HCT116 (cell line): ENCODE results near the gene FAH. TPM values are rescaled to one million over a fixed set of nuclear protein-coding genes. Genes with fewer than 3 reads are reported as not detected.

Source experiments
- ATAC-seq: fragments of 200-7000 bp; cut with Tn5 transposase; 2 replicates; pipeline ENCODE4 v1.9.1; 2020; ENCODE audit warnings: mild to moderate bottlenecking, moderate library complexity
- BruUV-seq: library from RNA; stranded (reverse); fragments of 400-500 nt; replicated peaks from 2 replicates; lab custom pipeline; 2021; lab: Mats Ljungman, UMichigan
- CTCF ChIA-PET: fragments of 300-600 bp; sonication (Branson Sonifier 250); formaldehyde crosslinking; loops from one replicate; lab custom pipeline; 2021; ENCODE audit warnings: antibody characterized with exemption; lab: Charles Lee
- POLR2A ChIA-PET: fragments of 300-600, 350-600 bp; sonication (Branson Sonifier 250); formaldehyde crosslinking; loops from one replicate; lab custom pipeline; 2021; ENCODE audit warnings: antibody characterized with exemption; lab: Charles Lee
- RAD21 ChIA-PET, 2 experiments: fragments of 300-600 bp; sonication (Branson Sonifier 250); formaldehyde crosslinking; loops; one replicate each; lab custom pipeline; 2023; ENCODE audit warnings: low total read pairs in 2 of 2; ENCODE audit not compliant: uncharacterized antibody in 2 of 2, unreplicated experiment in 2 of 2, low non-redundant PET in 1 of 2; lab: Charles Lee
- DNase-seq: peaks from one replicate; pipeline ENCODE4 v3.0.0-alpha.2; 2010; ENCODE audit warnings: low read depth, low spot score
- H2AFZ ChIP-seq: fragments of 200-600 bp; shearing (Covaris generic), sonication (generic); 2 replicates; pipeline ENCODE4 v1.6.1; 2017; ENCODE audit warnings: low read depth, mixed run types, mixed read lengths, antibody characterized with exemption, low read length; ENCODE audit not compliant: poor library complexity, severe bottlenecking
- H3K27ac ChIP-seq: 2 replicates; pipeline ENCODE4 v1.5.1; 2012; ENCODE audit warnings: low read depth, low read length
- H3K27me3 ChIP-seq: fragments of 200-600 bp; sonication (generic); 2 replicates; pipeline ENCODE4 v1.6.1; 2016; ENCODE audit warnings: mixed run types, low read length, mixed read lengths; ENCODE audit not compliant: insufficient read depth
- H3K36me3 ChIP-seq, 2 experiments: fragments of 200-500 bp in 1 of 2; fragments of 200-600 bp in 1 of 2; sonication (Bioruptor generic) in 1 of 2; sonication (generic) in 1 of 2; 2 replicates each; pipeline versions ENCODE4 v1.5.1 to v1.6.1; 2014 to 2016; ENCODE audit warnings: low read length in 2 of 2, inconsistent platforms in 1 of 2, mixed read lengths in 1 of 2, mixed run types in 1 of 2; ENCODE audit not compliant: insufficient read depth in 2 of 2, control insufficient read depth in 1 of 2
- H3K4me1 ChIP-seq, 2 experiments: fragments of 200-600 bp in 1 of 2; sonication (generic) in 1 of 2; 2 replicates each; pipeline versions ENCODE4 v1.5.1 to v1.6.1; 2012 to 2017; ENCODE audit warnings: low read length in 2 of 2, inconsistent platforms in 1 of 2, mild to moderate bottlenecking in 1 of 2, mixed read lengths in 1 of 2, mixed run types in 1 of 2, moderate library complexity in 1 of 2; ENCODE audit not compliant: insufficient read depth in 2 of 2, control insufficient read depth in 1 of 2
- H3K4me2 ChIP-seq: fragments of 200-600 bp; sonication (generic); 2 replicates; pipeline ENCODE4 v1.6.1; 2017; ENCODE audit warnings: mixed run types, low read length, mixed read lengths
- H3K4me3 ChIP-seq, 2 experiments: fragments of 200-600 bp in 1 of 2; sonication (generic) in 1 of 2; replicated peaks in 1 of 2; 2 replicates each; pipeline ENCODE4 v1.5.1; 2011 to 2016; ENCODE audit warnings: low read length in 2 of 2, control low read depth in 1 of 2, low read depth in 1 of 2, mild to moderate bottlenecking in 1 of 2, mixed read lengths in 1 of 2, mixed run types in 1 of 2
- H3K79me2 ChIP-seq: fragments of 200-600 bp; sonication (generic); 2 replicates; pipeline ENCODE4 v1.6.1; 2017; ENCODE audit warnings: mild to moderate bottlenecking, mixed run types, low read length, moderate library complexity, mixed read lengths; ENCODE audit not compliant: insufficient read depth
- H3K9ac ChIP-seq: fragments of 200-600 bp; sonication (generic); 2 replicates; pipeline ENCODE4 v1.6.1; 2016; ENCODE audit warnings: low read length, mixed read lengths
- H3K9me2 ChIP-seq: fragments of 200-600 bp; sonication (generic), shearing (Covaris generic); 2 replicates; pipeline ENCODE4 v1.6.1; 2017; ENCODE audit warnings: mixed run types, mild to moderate bottlenecking, moderate library complexity; ENCODE audit not compliant: insufficient read depth
- H3K9me3 ChIP-seq, 2 experiments: fragments of 200-500 bp in 1 of 2; fragments of 200-600 bp in 1 of 2; sonication (Bioruptor generic) in 1 of 2; sonication (generic) in 1 of 2; 2 replicates each; pipeline ENCODE4 v1.6.1; 2014 to 2017; ENCODE audit warnings: low read length in 2 of 2, mixed read lengths in 2 of 2, inconsistent platforms in 1 of 2, low read depth in 1 of 2, mild to moderate bottlenecking in 1 of 2, mixed run types in 1 of 2, moderate library complexity in 1 of 2; ENCODE audit not compliant: control insufficient read depth in 1 of 2, insufficient read depth in 1 of 2
- H4K20me1 ChIP-seq: fragments of 200-600 bp; sonication (generic), shearing (Covaris generic); 2 replicates; pipeline ENCODE4 v1.6.1; 2017; ENCODE audit warnings: mixed run types, mild to moderate bottlenecking, moderate library complexity; ENCODE audit not compliant: insufficient read depth
- CEBPB ChIP-seq: IDR thresholded peaks from 2 replicates; pipeline ENCODE4 v1.6.1; 2012; ENCODE audit warnings: low read depth
- EGR1 ChIP-seq: IDR thresholded peaks from 2 replicates; pipeline ENCODE4 v1.6.1; 2012; ENCODE audit warnings: low read depth
- FOSL1 ChIP-seq: IDR thresholded peaks from 2 replicates; pipeline ENCODE4 v1.6.1; 2012; ENCODE audit warnings: low read depth
- POLR2A ChIP-seq: IDR thresholded peaks from 2 replicates; pipeline ENCODE4 v1.7.0; 2011; ENCODE audit warnings: borderline replicate concordance; ENCODE audit not compliant: insufficient read depth, insufficient read length; ENCODE audit errors: extremely low read depth
- RAD21 ChIP-seq: IDR thresholded peaks from 2 replicates; pipeline ENCODE4 v1.6.1; 2012; ENCODE audit warnings: low read depth, mild to moderate bottlenecking
- REST ChIP-seq: IDR thresholded peaks from 2 replicates; pipeline ENCODE4 v1.6.1; 2012; ENCODE audit warnings: low read depth
- SP1 ChIP-seq: IDR thresholded peaks from 2 replicates; pipeline ENCODE4 v1.6.1; 2012; ENCODE audit warnings: low read depth
- SRF ChIP-seq: IDR thresholded peaks from 2 replicates; pipeline ENCODE4 v1.6.1; 2012; ENCODE audit warnings: low read depth
- YY1 ChIP-seq: IDR thresholded peaks from 2 replicates; pipeline ENCODE4 v1.6.1; 2011; ENCODE audit warnings: low read length, low read depth, moderate library complexity, mild to moderate bottlenecking; ENCODE audit not compliant: insufficient replicate concordance; ENCODE audit errors: extremely low read depth
- ZBTB33 ChIP-seq: IDR thresholded peaks from 2 replicates; pipeline ENCODE4 v1.6.1; 2011; ENCODE audit warnings: mild to moderate bottlenecking, low read length, moderate library complexity; ENCODE audit not compliant: insufficient replicate concordance; ENCODE audit errors: extremely low read depth
- ZFX ChIP-seq: fragments of 450-650 bp; IDR thresholded peaks from 2 replicates; pipeline ENCODE4 v1.6.1; 2017
- intact Hi-C: fragments of 100-400 bp; cut with micrococcal nuclease; formaldehyde crosslinking; loops from 2 replicates; pipeline ENCODE4 v1.10.0; 2022
- total RNA-seq: library from RNA; stranded (reverse); gene quantifications from one replicate; pipeline ENCODE4 v1.2.1, GENCODE V29; 2021; ENCODE audit not compliant: unreplicated experiment

Gene FAH
- total RNA-seq, 1 experiment from 2014 or later, result 20.0 TPM

GRCh38 chr15:80168421-80168820 lies 15.6 kb downstream of the FAH start:
- ChIA-PET RAD21 (interaction anchor here in 1 of 2 experiments (0.7 kb wide), 1 partner anchor 12 kb away, joined by 3 read pairs; no protein-coding TSS in a partner anchor), CTCF (no interaction called here), POLR2A (no interaction called here)
- Histone ChIP-seq H3K4me2 (no peak overlapping the region), H3K27ac (no peak overlapping the region), H3K9me2 (no peaks in the 10 kb centered on the region), H2AFZ (no peak overlapping the region), H3K4me1 (no peaks in the 10 kb centered on the region), H3K9ac (no peak overlapping the region), H3K9me3 (no peaks in the 10 kb centered on the region), H3K27me3 (no peaks in the 10 kb centered on the region), H3K36me3 (0 out of 4 replicates have a peak, but pooled peaks cover 0 to 2% of the 10 kb centered on the region in 2 experiments), H3K79me2 (no peaks in the 10 kb centered on the region), H4K20me1 (no peaks in the 10 kb centered on the region), H3K4me3 (no peak overlapping the region)
- no TSS peak for BruUV-seq
- intact Hi-C loops, result no loop called here
- ATAC-seq (no peak), DNase-seq (no peak)
- TF ChIP-seq ZFX (no peak), ZBTB33 (no peak), FOSL1 (no peak), POLR2A (no peak), CEBPB (no peak), RAD21 (no peak), EGR1 (no peak)

- no peak overlapping the region for H2AFZ ChIP-seq
- no peaks in the 10 kb centered on the region for H3K27me3 ChIP-seq
- H3K36me3 ChIP-seq, result 0 out of 4 replicates have a peak, but pooled peaks cover 0 to under 1% of the 10 kb centered on the region in 2 experiments
- no peak overlapping the region for H3K9ac ChIP-seq
- H3K9me2 ChIP-seq, result no peaks in the 10 kb centered on the region
- no peak overlapping the region for H3K27ac ChIP-seq
- H3K4me2 ChIP-seq, result no peak overlapping the region
- BruUV-seq, result no TSS peak
- no peaks in the 10 kb centered on the region for H3K9me3 ChIP-seq
- DNase-seq, result no peak
- no peaks in the 10 kb centered on the region for H3K4me1 ChIP-seq
- ChIA-PET POLR2A (no interaction called here), CTCF (no interaction called here), RAD21 (no interaction called here)
- H4K20me1 ChIP-seq, result no peaks in the 10 kb centered on the region
- no peaks in the 10 kb centered on the region for H3K79me2 ChIP-seq
- TF ChIP-seq ZFX, result no peak
- TF ChIP-seq REST, result no peak
- no peak for TF ChIP-seq FOSL1
- no peak for TF ChIP-seq ZBTB33
- no peak for TF ChIP-seq SP1
- TF ChIP-seq YY1, result no peak
- no peak for TF ChIP-seq SRF
- ATAC-seq, result no peak
- H3K4me3 ChIP-seq, result no peak overlapping the region
- intact Hi-C loops, result loop anchor here (5.0 to 10.0 kb wide), 4 partner anchors 275 to 788 kb away; partner anchors contain the start of gene MTHFS
Measured at GRCh38 chr15:80169768-80170357, 17.1 kb downstream of the FAH start.
